Memory B cell (primary cell): ENCODE measurements around the gene USP13.

ENCODE experiments used
- ATAC-seq: fragments of 150-1000 bp; cut with Tn5 transposase; 2 replicates; pipeline ENCODE4 v1.10.0; 2021; ENCODE audit warnings: low read depth, mild to moderate bottlenecking, moderate library complexity
- DNase-seq, 2 donors: peaks; one replicate each; pipeline ENCODE4 v3.0.0; 2022; ENCODE audit warnings: low spot score in 2 of 2
- H3K27ac Mint-ChIP-seq: one replicate; pipeline ENCODE4 v1.8.0; 2022; ENCODE audit warnings: mild to moderate bottlenecking, moderate library complexity, mixed read lengths
- H3K27me3 Mint-ChIP-seq: one replicate; pipeline ENCODE4 v1.8.0; 2022; ENCODE audit warnings: mixed read lengths
- H3K36me3 Mint-ChIP-seq: one replicate; pipeline ENCODE4 v1.8.0; 2022; ENCODE audit warnings: mild to moderate bottlenecking, mixed read lengths
- H3K4me1 Mint-ChIP-seq: one replicate; pipeline ENCODE4 v1.8.0; 2022; ENCODE audit warnings: mixed read lengths
- H3K4me3 Mint-ChIP-seq: one replicate; pipeline ENCODE4 v1.8.0; 2022; ENCODE audit warnings: mild to moderate bottlenecking, moderate library complexity, mixed read lengths
- H3K9me3 Mint-ChIP-seq: one replicate; pipeline ENCODE4 v1.8.0; 2022; ENCODE audit warnings: mixed read lengths

USP13 gene

DNA sequence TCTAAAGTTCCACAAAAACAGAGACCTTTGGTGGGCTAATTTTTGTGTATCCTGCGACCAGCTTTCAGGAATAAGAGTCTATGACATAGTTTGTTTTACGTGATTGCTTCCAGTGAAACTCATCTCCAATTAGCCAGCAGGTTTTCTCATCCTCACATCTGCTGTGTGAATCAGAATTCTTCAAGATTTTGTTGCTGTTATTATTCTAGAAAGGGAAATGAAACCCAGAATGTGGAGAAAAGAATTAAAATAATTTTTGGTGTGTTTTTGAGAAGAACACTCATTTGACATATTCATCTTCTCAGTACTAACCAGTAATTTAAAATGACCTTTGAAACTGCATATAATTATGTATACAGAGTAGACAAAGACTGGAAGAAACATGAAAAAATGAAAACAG lies 175.9 kb downstream of the USP13 start:
- DNase-seq = no peak
- Mint-ChIP-seq H3K9me3 (no peaks in the 10 kb centered on the region), H3K4me3 (no peak overlapping the region), H3K27me3 (peaks cover 10% of the 10 kb centered on the region), H3K27ac (no peak overlapping the region), H3K36me3 (no peaks in the 10 kb centered on the region), H3K4me1 (no peaks in the 10 kb centered on the region)
- ATAC-seq = no peak

DNA sequence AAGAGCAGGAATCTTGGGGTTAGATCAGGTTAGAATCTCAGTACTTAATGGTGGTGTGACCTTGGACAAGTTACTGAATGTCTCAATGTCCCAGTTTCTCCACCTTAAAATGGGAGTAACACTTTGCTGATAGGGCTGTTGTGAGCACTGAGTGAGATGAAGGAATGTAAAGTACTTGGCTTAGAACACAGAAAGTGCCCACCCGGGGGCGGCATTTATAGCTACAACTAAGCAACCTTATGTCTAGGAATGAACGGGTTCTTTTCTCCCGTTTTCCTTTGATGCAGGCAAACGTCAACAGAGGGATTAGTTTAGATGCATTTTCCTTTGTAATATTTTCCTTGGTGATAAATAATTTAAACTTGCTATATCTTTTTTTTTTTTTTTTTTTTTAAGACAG lies 176.6 kb downstream of the USP13 start:
- no peak overlapping the region for H3K4me3 Mint-ChIP-seq
- H3K27me3 Mint-ChIP-seq = peaks cover 10% of the 10 kb centered on the region
- no peaks in the 10 kb centered on the region for H3K36me3 Mint-ChIP-seq
- H3K4me1 Mint-ChIP-seq = no peaks in the 10 kb centered on the region
- no peak overlapping the region for H3K27ac Mint-ChIP-seq
- ATAC-seq (no peak), DNase-seq (no peak)
- no peaks in the 10 kb centered on the region for H3K9me3 Mint-ChIP-seq

DNA sequence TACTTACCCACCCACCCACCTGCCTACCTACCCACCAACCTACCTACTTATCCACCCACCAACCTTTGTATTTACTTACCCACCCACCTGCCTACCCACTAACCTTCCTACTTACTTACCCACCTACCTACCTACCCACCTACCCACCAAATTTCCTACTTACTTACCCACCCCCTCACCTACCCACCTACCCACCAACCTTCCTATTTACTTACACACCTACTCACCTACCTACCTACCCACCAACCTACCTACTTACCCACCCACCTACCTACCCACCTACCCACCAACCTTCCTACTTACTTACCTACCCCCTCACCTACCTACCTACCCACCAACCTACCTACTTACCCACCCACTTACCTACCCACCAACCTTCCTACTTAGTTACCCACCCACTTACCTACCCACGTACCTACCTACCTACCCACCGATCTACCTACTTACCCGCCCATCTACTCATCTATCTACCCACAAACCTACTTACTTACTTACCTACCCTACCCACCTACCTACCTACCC lies 179.6 kb downstream of the USP13 start:
- no peaks in the 10 kb centered on the region for H3K9me3 Mint-ChIP-seq

DNA sequence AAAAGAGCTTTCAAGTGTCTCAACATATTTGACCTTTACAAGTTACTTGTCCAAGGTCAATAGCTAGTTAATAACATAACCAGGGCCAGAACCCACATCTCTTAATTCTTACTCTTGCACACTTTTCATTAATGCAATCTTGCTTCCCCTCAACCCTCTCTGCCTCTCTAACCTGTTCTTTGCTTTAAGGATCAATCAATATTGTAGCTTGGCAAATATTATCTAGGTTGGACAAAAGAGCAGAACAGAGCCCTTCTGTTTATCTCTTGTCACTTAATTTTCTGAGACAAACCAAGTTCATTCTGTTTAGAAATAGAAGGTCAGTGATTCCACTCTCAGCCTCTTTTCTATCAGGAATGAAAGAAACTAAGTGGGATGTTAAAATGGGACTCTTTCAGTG lies 180.5 kb downstream of the USP13 start:
- H3K27ac Mint-ChIP-seq = no peak overlapping the region
- peaks cover 10% of the 10 kb centered on the region for H3K27me3 Mint-ChIP-seq
- H3K4me3 Mint-ChIP-seq = no peak overlapping the region
- DNase-seq = no peak
- no peaks in the 10 kb centered on the region for H3K4me1 Mint-ChIP-seq
- ATAC-seq = no peak
- no peaks in the 10 kb centered on the region for H3K36me3 Mint-ChIP-seq
- no peaks in the 10 kb centered on the region for H3K9me3 Mint-ChIP-seq

More for the DNA sequence above, 179.6 kb downstream of the USP13 start:
- Mint-ChIP-seq H3K36me3 (no peaks in the 10 kb centered on the region), H3K4me3 (no peak overlapping the region), H3K27me3 (peaks cover 10% of the 10 kb centered on the region), H3K4me1 (no peaks in the 10 kb centered on the region), H3K27ac (no peak overlapping the region)
- no peak for ATAC-seq
- no peak for DNase-seq

DNA sequence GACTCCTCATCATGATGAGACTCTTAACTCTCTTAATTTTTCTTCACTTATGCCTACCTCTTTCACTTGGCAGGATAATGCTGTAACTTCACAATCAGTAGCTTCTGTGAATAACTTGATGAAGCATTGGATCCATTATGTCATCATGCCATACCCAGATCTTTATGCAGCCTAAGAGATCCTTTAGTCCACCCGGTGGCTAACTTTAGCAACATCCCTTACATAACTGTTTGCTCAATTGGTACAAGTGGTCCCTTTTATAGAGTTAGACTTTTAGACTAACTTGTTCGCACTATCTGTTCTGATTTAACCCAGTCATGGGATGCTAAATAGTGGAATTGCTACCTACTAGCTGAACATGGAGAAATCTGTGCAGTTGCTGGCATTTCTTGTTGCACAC lies 184.5 kb downstream of the USP13 start:
- ATAC-seq = no peak
- H3K27ac Mint-ChIP-seq = no peak overlapping the region
- H3K27me3 Mint-ChIP-seq = peaks cover 10% of the 10 kb centered on the region
- H3K9me3 Mint-ChIP-seq = no peaks in the 10 kb centered on the region
- H3K4me1 Mint-ChIP-seq = no peaks in the 10 kb centered on the region
- no peak overlapping the region for H3K4me3 Mint-ChIP-seq
- DNase-seq = no peak
- H3K36me3 Mint-ChIP-seq = no peaks in the 10 kb centered on the region
